DMS53 (cell line): ENCODE data around the gene AMPH.
A peak's percentile ranks its signal among the peaks of the same experiment; 100 is the strongest.
"Not testable (repeated sequence)": the region's sequence is repeated elsewhere in the genome, so short reads cannot be mapped to it uniquely, and the experiment has no call there.

Experiments
- DNase-seq: peaks from one replicate; lab custom pipeline; 2025; lab: John Stamatoyannopoulos, UW

Gene AMPH

DNA sequence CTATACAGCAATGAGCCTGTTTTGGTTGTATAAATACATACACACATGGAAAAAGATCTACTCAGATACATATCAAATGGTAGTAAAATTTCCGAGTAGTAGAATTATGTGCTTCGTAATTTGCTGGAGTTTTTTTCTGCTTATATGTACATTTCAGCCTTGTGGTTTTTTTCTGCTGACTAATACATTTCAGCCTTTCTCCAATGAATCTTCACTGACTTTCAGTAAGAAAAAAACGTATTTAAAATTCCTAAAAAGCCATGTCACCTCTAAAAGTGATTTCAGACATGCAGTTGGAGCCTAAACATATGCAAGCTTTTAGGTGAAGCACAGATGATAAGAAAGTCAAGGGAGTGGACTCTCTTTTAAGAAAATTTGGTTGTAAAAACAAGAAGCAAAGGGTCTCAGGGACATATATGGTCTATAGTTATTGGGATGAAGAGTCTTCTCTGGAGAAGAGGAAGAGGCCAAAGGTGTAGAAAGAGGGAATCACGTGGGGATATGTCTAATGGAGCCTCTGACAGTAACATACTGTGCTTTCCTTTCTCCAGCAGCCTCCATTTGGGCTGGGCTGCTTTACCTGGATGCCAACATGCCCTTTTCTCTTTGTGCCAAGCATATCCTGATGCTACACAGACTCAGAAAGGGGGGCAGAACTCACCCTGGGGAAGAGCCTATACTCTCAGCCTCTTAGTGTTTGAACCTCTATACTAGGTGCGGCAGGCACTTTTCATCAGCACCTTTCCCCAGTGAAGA lies 2.4 kb downstream of the AMPH start:
- DNase-seq = no peak

GRCh38 chr7:38625866-38626265 lies 5.3 kb downstream of the AMPH start:
- no peak for DNase-seq

DNA sequence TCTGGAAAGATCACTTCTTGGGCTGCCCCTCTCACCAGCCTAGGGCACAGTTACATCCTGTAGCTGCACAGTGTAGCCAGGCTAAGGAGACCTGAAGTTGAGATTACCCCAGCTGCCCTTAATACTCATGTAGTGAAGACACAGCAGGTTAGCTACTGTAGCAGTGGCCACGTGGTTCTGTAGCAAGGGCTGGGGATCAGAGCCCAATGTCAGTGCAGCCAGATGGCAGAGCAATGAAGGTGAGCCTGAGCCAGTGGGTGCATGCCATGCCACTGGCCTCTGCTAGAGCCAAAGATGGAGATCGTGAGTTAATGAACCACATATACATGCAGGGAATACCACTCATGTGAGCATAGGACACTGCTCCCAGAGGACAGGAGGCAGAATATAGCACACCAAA lies 15.5 kb downstream of the AMPH start:
- DNase-seq = no peak

- DNase-seq = no peak
These were observed 23.7 kb downstream of the AMPH start for GRCh38 chr7:38607466-38607865.

DNA sequence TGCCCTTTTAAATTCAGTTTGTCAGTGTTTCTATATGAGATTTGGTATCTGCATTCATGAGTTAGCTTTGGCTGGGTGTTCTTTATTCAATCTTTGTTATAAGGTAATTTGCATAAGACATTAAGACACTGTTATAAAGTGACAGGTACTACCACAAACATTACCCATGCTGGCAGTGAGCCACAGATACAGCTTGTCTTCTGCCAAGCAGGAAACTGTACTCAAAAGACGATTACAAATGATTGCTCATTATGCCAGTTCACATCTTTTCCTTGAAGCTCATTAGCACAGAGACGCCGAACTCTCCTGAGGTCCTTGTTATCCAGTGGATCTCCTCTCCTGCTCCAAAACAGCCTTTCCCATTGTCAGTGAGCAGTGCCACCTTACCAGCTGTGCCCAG lies 30.4 kb downstream of the AMPH start:
- no peak for DNase-seq

GRCh38 chr7:38594949-38595348 lies 36.2 kb downstream of the AMPH start:
- no peak for DNase-seq

- no peak for DNase-seq
These were observed 38.4 kb downstream of the AMPH start for GRCh38 chr7:38592737-38593288.

- no peak for DNase-seq
These were observed 45.4 kb downstream of the AMPH start for GRCh38 chr7:38585572-38586354.

- DNase-seq = no peak
These were observed 46.5 kb downstream of the AMPH start for GRCh38 chr7:38584443-38585210.

GRCh38 chr7:38580485-38580884 lies 50.7 kb downstream of the AMPH start:
- DNase-seq = no peak

- DNase-seq = peak; percentile 45
These were observed 57.1 kb downstream of the AMPH start for GRCh38 chr7:38574086-38574485.

GRCh38 chr7:38571620-38572019 lies 59.6 kb downstream of the AMPH start:
- not testable (repeated sequence) for DNase-seq

DNA sequence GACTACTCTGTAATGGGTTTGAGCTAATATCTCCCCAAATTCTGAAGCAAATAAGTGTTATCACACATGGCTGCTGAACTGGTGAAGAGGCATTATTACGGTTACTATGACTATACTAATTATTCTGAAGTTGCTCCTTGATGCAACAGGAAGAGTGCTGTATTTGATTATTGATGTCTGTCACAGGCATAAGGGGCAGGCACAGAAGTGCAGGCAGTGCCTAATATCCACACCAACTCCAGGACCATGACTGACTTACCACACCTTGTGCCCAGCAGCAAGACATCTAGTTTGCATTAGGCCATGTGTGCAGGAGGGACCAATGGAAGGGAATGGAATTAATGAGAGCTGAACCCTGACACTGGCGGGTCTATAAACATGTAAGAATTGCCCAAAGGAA lies 62.7 kb downstream of the AMPH start:
- DNase-seq = no peak

DNA sequence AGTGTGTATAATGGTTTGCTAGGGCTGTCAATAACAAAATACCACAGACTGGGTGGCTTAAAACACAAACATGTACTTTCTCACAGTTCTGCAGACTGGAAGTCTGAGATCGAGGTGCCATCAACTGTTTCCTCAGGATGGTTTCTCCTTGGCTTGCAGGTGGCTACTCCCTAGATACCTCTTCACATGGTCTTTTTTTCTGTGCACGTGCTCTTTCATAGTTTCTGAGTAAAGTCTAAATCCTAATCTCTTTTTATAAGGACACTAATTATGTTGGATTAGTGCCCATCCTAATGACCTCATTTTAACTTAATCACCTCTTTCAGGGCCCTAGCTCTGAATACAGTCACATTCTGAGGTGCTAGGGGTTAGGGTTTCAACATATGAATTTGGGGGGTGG lies 65.9 kb downstream of the AMPH start:
- DNase-seq = no peak

DNA sequence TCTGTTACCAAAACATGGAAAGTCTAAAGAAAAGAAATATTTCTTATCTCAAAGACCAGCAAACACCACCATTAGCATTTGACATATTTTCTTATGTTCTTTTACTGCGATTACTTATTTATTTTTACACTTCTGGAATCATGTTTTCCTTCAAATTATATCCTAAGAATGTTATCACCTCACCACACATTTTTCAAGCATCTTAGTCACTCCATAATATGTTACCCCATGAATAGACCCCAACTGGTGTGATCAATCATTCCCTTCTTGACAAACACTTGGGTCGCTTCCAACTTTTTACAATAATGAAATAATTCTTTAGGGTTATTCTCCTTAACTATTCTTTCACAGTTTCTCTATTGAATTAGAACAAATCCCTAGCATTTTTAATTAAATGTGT lies 67.4 kb downstream of the AMPH start:
- no peak for DNase-seq

DNA sequence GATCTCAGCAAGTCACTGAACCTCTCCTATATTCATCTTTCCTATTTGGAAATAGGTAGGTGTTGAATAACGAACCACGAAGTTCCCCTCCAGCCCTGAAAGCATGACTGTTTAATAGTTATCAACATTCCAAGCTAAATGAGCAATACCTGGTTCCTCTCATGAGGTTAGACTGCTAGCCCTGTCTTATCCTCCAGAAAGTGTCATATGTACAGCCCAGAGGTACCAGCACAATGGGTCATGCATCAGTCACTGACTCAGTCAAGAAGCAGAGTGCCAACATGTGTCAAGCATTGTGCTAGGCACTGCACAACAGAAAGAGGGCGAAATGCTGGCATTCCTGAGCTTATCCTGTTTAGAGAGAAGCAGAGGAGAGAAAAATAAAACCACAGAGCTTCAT lies 70.0 kb downstream of the AMPH start:
- no peak for DNase-seq

DNA sequence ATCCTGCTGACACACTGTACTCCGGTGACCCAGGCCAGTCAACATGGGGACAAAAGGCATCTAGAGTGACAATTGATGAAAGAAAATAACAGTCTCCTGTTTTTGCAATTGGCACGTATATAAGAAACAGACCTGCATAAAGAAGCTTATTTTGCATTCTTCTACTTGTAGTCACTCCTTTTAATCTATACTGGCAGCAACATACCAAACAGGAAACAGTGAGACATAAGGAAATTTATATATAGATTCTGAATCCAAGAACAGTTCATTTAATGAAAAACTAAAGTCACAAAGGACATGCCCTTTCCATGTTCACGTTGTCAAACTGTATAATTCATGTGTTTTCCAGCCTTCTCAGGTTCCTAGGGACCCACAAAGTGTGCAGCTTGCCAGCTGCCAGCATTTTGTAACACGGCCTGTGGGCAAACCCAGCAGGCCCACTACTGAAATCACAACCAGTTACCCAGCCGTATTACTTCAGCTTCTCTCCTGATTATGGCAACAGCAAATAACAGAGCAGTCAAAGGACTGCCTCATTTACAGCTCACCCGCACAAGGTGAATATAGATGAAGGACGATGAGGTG lies 72.3 kb downstream of the AMPH start:
- DNase-seq = no peak

DNA sequence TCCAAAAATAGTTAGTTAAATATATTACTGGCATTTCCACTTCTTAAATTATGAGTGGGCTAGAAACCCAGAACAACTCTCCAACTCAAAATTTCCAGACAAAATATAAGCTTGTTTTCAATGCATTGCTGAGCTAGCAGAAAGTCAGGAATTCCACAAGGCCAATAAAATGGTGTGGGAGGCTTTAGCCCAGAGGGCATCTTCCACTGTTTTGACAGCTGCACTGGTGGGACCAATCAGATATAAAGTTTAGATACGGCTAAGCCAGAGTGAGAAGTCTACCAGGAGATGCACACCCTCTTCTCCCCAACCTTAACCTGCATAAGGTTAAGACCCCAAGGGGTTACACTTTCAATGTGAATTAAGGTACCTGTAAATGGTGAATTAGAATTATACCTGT lies 76.6 kb downstream of the AMPH start:
- no peak for DNase-seq

- no peak for DNase-seq
These were observed 80.3 kb downstream of the AMPH start for GRCh38 chr7:38550836-38551235.

DNA sequence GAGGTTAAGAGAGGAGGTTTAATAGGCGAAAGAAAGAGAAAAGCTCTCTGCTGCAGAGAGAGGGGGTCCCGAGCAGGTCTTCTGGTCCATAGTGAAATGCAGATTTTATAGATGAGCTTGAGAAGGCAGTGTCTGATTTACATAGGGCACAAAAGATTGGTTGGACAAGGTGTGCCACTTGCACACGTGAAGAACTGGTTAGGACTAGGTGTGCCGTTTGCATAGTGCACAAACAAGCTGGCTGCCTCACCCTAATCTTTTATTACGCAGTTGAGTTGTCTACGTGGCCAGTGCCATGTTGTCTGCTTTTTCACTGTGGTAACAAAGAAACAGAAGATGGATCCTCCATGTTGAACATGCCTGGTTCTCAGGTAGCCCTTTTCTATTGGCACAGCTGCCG lies 82.6 kb downstream of the AMPH start:
- peak; percentile 55 for DNase-seq

DNA sequence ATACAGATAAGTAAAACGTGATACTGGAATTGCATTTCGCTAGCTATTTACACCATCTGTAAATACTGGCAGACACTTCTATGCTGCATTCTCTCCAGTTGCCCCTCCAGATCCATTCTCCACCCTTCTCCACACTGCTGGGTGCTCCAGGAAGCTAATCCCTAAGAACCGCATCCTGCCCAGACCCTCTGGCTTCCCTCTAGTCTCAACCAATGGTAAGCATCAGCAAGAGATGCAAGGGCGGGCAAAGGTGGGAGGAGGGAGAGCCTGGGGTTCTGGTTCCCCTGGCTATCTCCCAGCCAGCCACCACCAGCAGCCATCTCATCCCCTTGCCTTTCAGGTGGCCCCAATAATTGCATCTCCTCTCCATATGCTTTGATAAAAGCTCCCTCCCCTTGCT lies 84.4 kb downstream of the AMPH start:
- no peak for DNase-seq

GRCh38 chr7:38545977-38546376 lies 85.2 kb downstream of the AMPH start:
- no peak for DNase-seq
